Vagina (tissue), 2 donors: Measurements from ENCODE around the gene MOV10L1. TPM values are rescaled to one million over a fixed set of nuclear protein-coding genes. Genes with fewer than 3 reads are reported as not detected.
"Not testable (repeated sequence)": the region's sequence is repeated elsewhere in the genome, so short reads cannot be mapped to it uniquely, and the experiment has no call there.

Experiments used
- DNase-seq, 2 donors: peaks; one replicate each; pipeline ENCODE4 v3.0.0-alpha.2; 2017; ENCODE audit errors: extremely low spot score in 2 of 2
- H3K27ac ChIP-seq: fragments of 200-600 bp; sonication (generic); one replicate; pipeline ENCODE4 v1.5.1; 2019
- H3K27me3 ChIP-seq: fragments of 200-600 bp; sonication (generic); one replicate; pipeline ENCODE4 v1.5.1; 2019
- H3K36me3 ChIP-seq, 2 donors: fragments of 200-600 bp; sonication (generic); one replicate each; pipeline ENCODE4 v1.5.1; 2017 to 2019
- H3K4me1 ChIP-seq: fragments of 200-600 bp; sonication (generic); one replicate; pipeline ENCODE4 v1.5.1; 2019
- H3K4me3 ChIP-seq, 2 donors: fragments of 200-600 bp; sonication (generic); 1 replicate in 1 of 2; 2 replicates in 1 of 2; pipeline ENCODE4 v1.5.1; 2016 to 2019
- H3K9me3 ChIP-seq: fragments of 200-600 bp; sonication (generic); one replicate; pipeline ENCODE4 v1.5.1; 2019
- CTCF ChIP-seq, 3 experiments: fragments of 450-650 bp in 2 of 3; fragments of 200-600 bp in 1 of 3; sonication (generic) in 1 of 3; IDR thresholded peaks; one replicate each; pipeline ENCODE4 v1.5.1; 2017 to 2019; ENCODE audit warnings: antibody characterized with exemption in 3 of 3, mild to moderate bottlenecking in 2 of 3, moderate library complexity in 2 of 3
- POLR2A ChIP-seq, 2 donors: fragments of 450-650 bp; IDR thresholded peaks; one replicate each; pipeline ENCODE4 v1.6.1; 2017; ENCODE audit warnings: antibody characterized with exemption in 2 of 2, mild to moderate bottlenecking in 2 of 2, moderate library complexity in 2 of 2
- POLR2AphosphoS5 ChIP-seq, 2 donors: sonication (generic); formaldehyde crosslinking; IDR thresholded peaks; one replicate each; pipeline ENCODE4 v1.9.0; 2017; ENCODE audit warnings: antibody characterized with exemption in 2 of 2, mild to moderate bottlenecking in 2 of 2, low read depth in 1 of 2; ENCODE audit not compliant: insufficient read depth in 1 of 2
- intact Hi-C: fragments of 100-400 bp; cut with DNase I; formaldehyde crosslinking; loops from one replicate; pipeline ENCODE4 v1.15.1; 2023
- total RNA-seq: library from RNA; depleted of rRNA; stranded (reverse); fragments of >200 nt; gene quantifications from one replicate; pipeline ENCODE4 v1.2.3, GENCODE V29; 2016

The MOV10L1 gene
- total RNA-seq, 1 donor from 2014 or later, result 0.98 TPM

GRCh38 chr22:50202130-50202666, 112.4 kb downstream of the MOV10L1 start:
- no peak for TF ChIP-seq POLR2A (IDR thresholded peaks at IDR 0.05)
- TF ChIP-seq POLR2AphosphoS5 (IDR thresholded peaks at IDR 0.05; ENCODE audit: insufficient read depth in 1 of 2, low read depth in 1 of 2), result no peak
- TF ChIP-seq CTCF (IDR thresholded peaks at IDR 0.05), result no peak
- DNase-seq, result no peak
- Histone ChIP-seq H3K36me3 (peaks cover 0 to 30% of the 10 kb centered on the region in 2 donors), H3K4me3 (peak overlapping the region; percentile 76 to 85), H3K27me3 (no peaks in the 10 kb centered on the region), H3K27ac (no peak overlapping the region), H3K4me1 (peaks cover 53% of the 10 kb centered on the region), H3K9me3 (no peaks in the 10 kb centered on the region)
- intact Hi-C loops, result no loop called here

- DNase-seq, result no peak
- Histone ChIP-seq H3K4me3 (no peak overlapping the region), H3K4me1 (peaks cover 57% of the 10 kb centered on the region), H3K36me3 (peaks cover 0 to 24% of the 10 kb centered on the region in 2 donors), H3K27me3 (no peaks in the 10 kb centered on the region), H3K27ac (no peak overlapping the region), H3K9me3 (no peaks in the 10 kb centered on the region)
- no peak for TF ChIP-seq POLR2A (IDR thresholded peaks at IDR 0.05)
- no peak for TF ChIP-seq CTCF (IDR thresholded peaks at IDR 0.05)
- no peak for TF ChIP-seq POLR2AphosphoS5 (IDR thresholded peaks at IDR 0.05; ENCODE audit: insufficient read depth in 1 of 2, low read depth in 1 of 2)
- intact Hi-C loops, result no loop called here
Observed at GRCh38 chr22:50203288-50203687, 113.5 kb downstream of the MOV10L1 start.

- H3K27ac ChIP-seq, result no peak overlapping the region
- H3K36me3 ChIP-seq, result peaks cover 0 to 24% of the 10 kb centered on the region in 2 donors
- intact Hi-C loops, result no loop called here
- H3K4me1 ChIP-seq, result peaks cover 60% of the 10 kb centered on the region
- H3K9me3 ChIP-seq, result no peaks in the 10 kb centered on the region
- TF ChIP-seq POLR2AphosphoS5 (IDR thresholded peaks at IDR 0.05; ENCODE audit: insufficient read depth in 1 of 2, low read depth in 1 of 2) (no peak), CTCF (IDR thresholded peaks at IDR 0.05) (no peak), POLR2A (IDR thresholded peaks at IDR 0.05) (no peak)
- no peak overlapping the region for H3K4me3 ChIP-seq
- H3K27me3 ChIP-seq, result no peaks in the 10 kb centered on the region
- DNase-seq, result no peak
Observed at GRCh38 chr22:50204571-50204970, 114.8 kb downstream of the MOV10L1 start.

GRCh38 chr22:50204998-50205397, 115.2 kb downstream of the MOV10L1 start:
- intact Hi-C loops, H3K27ac ChIP-seq, H3K27me3 ChIP-seq, H3K9me3 ChIP-seq, DNase-seq, H3K4me3 ChIP-seq: not testable (repeated sequence)
- Histone ChIP-seq H3K36me3 (peaks cover 0 to 24% of the 10 kb centered on the region in 2 donors), H3K4me1 (peaks cover 59% of the 10 kb centered on the region)

GRCh38 chr22:50205781-50206569, 116.2 kb downstream of the MOV10L1 start:
- H3K9me3 ChIP-seq, result no peaks in the 10 kb centered on the region
- H3K27ac ChIP-seq, result no peak overlapping the region
- H3K4me3 ChIP-seq, result no peak overlapping the region
- peaks cover 56% of the 10 kb centered on the region for H3K4me1 ChIP-seq
- intact Hi-C loops, result no loop called here
- H3K27me3 ChIP-seq, result no peaks in the 10 kb centered on the region
- TF ChIP-seq POLR2A (IDR thresholded peaks at IDR 0.05), result no peak
- TF ChIP-seq POLR2AphosphoS5 (IDR thresholded peaks at IDR 0.05; ENCODE audit: insufficient read depth in 1 of 2, low read depth in 1 of 2), result no peak
- TF ChIP-seq CTCF (IDR thresholded peaks at IDR 0.05), result no peak
- H3K36me3 ChIP-seq, result peaks cover 0 to 31% of the 10 kb centered on the region in 2 donors
- no peak for DNase-seq
